Body of pancreas (tissue), 4 donors: Measurements from ENCODE around the gene POLE2.

Experiments
- POLR2A ChIP-seq, 3 donors: fragments of 450-650 bp; IDR thresholded peaks; one replicate each; pipeline ENCODE4 v1.6.1; 2016; ENCODE audit warnings: antibody characterized with exemption in 3 of 3, mild to moderate bottlenecking in 2 of 3
- TF ChIP-seq, protein P1 (sequence below), 7 experiments: fragments of 450-650 bp in 4 of 7; fragments of 200-600 bp in 3 of 7; sonication (generic) in 3 of 7; IDR thresholded peaks; one replicate each; pipeline ENCODE4 v1.5.1; 2016 to 2019; ENCODE audit warnings: antibody characterized with exemption in 7 of 7

DNA sequence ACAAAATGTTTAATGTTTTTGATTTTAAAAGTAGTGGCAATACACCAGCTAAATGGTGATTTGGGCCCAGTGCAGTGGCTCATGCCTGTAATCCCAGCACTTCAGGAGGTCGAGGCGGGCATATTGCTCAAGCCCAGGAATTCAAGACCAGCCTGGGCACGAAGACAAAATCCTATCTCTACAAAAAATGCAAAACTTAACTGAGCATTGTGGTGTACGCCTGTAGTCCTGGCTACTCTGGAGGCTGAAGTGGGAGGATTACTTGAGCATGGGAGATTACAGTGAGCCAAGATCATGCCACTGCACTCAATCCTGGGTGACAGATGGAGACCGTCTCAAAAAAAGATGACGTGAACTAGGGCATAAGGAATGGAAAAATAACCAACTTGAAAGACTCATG lies 72.2 kb downstream of the POLE2 start:
- TF ChIP-seq, protein P1, sequence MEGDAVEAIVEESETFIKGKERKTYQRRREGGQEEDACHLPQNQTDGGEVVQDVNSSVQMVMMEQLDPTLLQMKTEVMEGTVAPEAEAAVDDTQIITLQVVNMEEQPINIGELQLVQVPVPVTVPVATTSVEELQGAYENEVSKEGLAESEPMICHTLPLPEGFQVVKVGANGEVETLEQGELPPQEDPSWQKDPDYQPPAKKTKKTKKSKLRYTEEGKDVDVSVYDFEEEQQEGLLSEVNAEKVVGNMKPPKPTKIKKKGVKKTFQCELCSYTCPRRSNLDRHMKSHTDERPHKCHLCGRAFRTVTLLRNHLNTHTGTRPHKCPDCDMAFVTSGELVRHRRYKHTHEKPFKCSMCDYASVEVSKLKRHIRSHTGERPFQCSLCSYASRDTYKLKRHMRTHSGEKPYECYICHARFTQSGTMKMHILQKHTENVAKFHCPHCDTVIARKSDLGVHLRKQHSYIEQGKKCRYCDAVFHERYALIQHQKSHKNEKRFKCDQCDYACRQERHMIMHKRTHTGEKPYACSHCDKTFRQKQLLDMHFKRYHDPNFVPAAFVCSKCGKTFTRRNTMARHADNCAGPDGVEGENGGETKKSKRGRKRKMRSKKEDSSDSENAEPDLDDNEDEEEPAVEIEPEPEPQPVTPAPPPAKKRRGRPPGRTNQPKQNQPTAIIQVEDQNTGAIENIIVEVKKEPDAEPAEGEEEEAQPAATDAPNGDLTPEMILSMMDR (IDR thresholded peaks at IDR 0.05) = no peak
- TF ChIP-seq POLR2A (IDR thresholded peaks at IDR 0.05) = no peak
